ENCODE data around the gene SERTAD3. TPM values are rescaled to one million over a fixed set of nuclear protein-coding genes. Genes with fewer than 3 reads are reported as not detected.

SERTAD3 gene
- total RNA-seq, 1 experiment from 2014 or later, result 30.9 TPM

- no peak overlapping the region for H2AFZ ChIP-seq (ENCODE audit: low read length)
- no peaks in the 10 kb centered on the region for H3K79me2 ChIP-seq (ENCODE audit: insufficient read depth, low read length)
- H3K79me1 ChIP-seq (ENCODE audit: insufficient read depth, low read depth, low read length, poor library complexity, severe bottlenecking), result no peaks in the 10 kb centered on the region
- H3T11ph ChIP-seq (ENCODE audit: low read length), result no peak overlapping the region
- H2BK12ac ChIP-seq (ENCODE audit: insufficient read length, low read depth, low read length), result no peak overlapping the region
- peak overlapping the region; percentile 24 for H3K18ac ChIP-seq (ENCODE audit: insufficient read length, low read depth, low read length)
- Mint-ChIP-seq H3K36me3 (ENCODE audit: insufficient read depth in 1 of 3, low read depth in 3 of 3) (peaks cover 0 to under 1% (median 0%) of the 10 kb centered on the region in 3 experiments; a peak in 1 of 7 replicates), H3K27ac (peak overlapping the region in 1 of 3 experiments; percentile 69; a peak in 2 of 7 replicates), H3K4me1 (peaks cover 19 to 39% of the 10 kb centered on the region in 2 experiments), H3K4me3 (no peak overlapping the region; a peak in 1 of 5 replicates), H3K9me3 (peaks cover 0 to 3% of the 10 kb centered on the region in 2 experiments; a peak in 1 of 5 replicates), H3K27me3 (ENCODE audit: low read depth) (peaks cover 7% of the 10 kb centered on the region)
- H3K9ac ChIP-seq (ENCODE audit: extremely low read depth, insufficient read length, low read length), result no peak overlapping the region
- H2AK5ac ChIP-seq (ENCODE audit: insufficient read length, low read length), result no peak overlapping the region
- H3K23me2 ChIP-seq (ENCODE audit: insufficient read length, low read depth, low read length, poor library complexity, severe bottlenecking), result peaks cover 3% of the 10 kb centered on the region
- H2BK20ac ChIP-seq (ENCODE audit: low read depth, low read length, poor library complexity, severe bottlenecking), result no peak overlapping the region
- no peaks in the 10 kb centered on the region for H3K4me1 ChIP-seq (ENCODE audit: insufficient read depth, low read length)
- no CpG with 5 or more reads among the region's 16 CpGs for WGBS (ENCODE audit: extremely low coverage, insufficient read length, low lambda C conversion rate)
- H4K91ac ChIP-seq (ENCODE audit: insufficient read length, low read depth, low read length), result no peak overlapping the region
- H2BK15ac ChIP-seq (ENCODE audit: low read depth, low read length), result no peak overlapping the region
- H3K27ac ChIP-seq (ENCODE audit: insufficient read length, low read depth, low read length), result no peak overlapping the region
- no peak overlapping the region for H3K4me2 ChIP-seq (ENCODE audit: insufficient read depth, insufficient read length, low read length)
- DNase-seq, result no peak
- no peak overlapping the region for H3K4ac ChIP-seq (ENCODE audit: low read depth, low read length)
- no peaks in the 10 kb centered on the region for H4K20me1 ChIP-seq (ENCODE audit: control insufficient read depth, insufficient read depth, insufficient read length)
- TF ChIP-seq CTCF (conservative IDR thresholded peaks at IDR 0.05), result no peak
- no peaks in the 10 kb centered on the region for H3K27me3 ChIP-seq (ENCODE audit: insufficient read depth, low read length)
- no peak overlapping the region for H4K5ac ChIP-seq (ENCODE audit: insufficient read length, low read depth, low read length)
- no peaks in the 10 kb centered on the region for H3K9me3 ChIP-seq (ENCODE audit: control insufficient read depth, low read depth, low read length)
- H3K23ac ChIP-seq (ENCODE audit: insufficient read length, low read depth, low read length), result no peak overlapping the region
- H2BK120ac ChIP-seq (ENCODE audit: low read depth, low read length, poor library complexity, severe bottlenecking), result no peak overlapping the region
- no peak overlapping the region for H3K14ac ChIP-seq (ENCODE audit: insufficient read depth, low read length)
- H2BK5ac ChIP-seq (ENCODE audit: insufficient read length, low read length), result no peak overlapping the region
- no peak overlapping the region for H3K56ac ChIP-seq (ENCODE audit: insufficient read length, low read depth, low read length)
- H4K8ac ChIP-seq (replicated peaks; ENCODE audit: insufficient read length, low read depth, low read length), result no peak overlapping the region
Measured at GRCh38 chr19:40416918-40417642, 27.1 kb downstream of the SERTAD3 start.
